DND-41 (cell line): ENCODE data around the gene FEM1A.

Source experiments
- CTCF ChIP-seq: IDR thresholded peaks from 2 replicates; pipeline ENCODE4 v1.5.1; 2012; ENCODE audit warnings: borderline replicate concordance, low read length, moderate library complexity, mild to moderate bottlenecking; ENCODE audit not compliant: poor library complexity, severe bottlenecking; ENCODE audit errors: extremely low read depth
- EZH2 ChIP-seq: IDR thresholded peaks from 3 replicates; pipeline ENCODE4 v1.6.1; 2012; ENCODE audit warnings: borderline replicate concordance, low read depth, mild to moderate bottlenecking, moderate library complexity, low read length, inconsistent platforms; ENCODE audit not compliant: severe bottlenecking

GRCh38 chr19:4830768-4831265 lies 39.3 kb downstream of the FEM1A start:
- TF ChIP-seq CTCF (no peak), EZH2 (no peak)
